NT2/D1 (cell line): Measurements from ENCODE around the gene EIF5A.

Experiments
- DNase-seq: peaks from one replicate; pipeline ENCODE4 v3.0.0-alpha.2; 2011; ENCODE audit warnings: low read depth, low spot score
- H3K27me3 ChIP-seq: 2 replicates; pipeline ENCODE4 v1.6.0; 2011; ENCODE audit warnings: mild to moderate bottlenecking; ENCODE audit not compliant: insufficient read length, insufficient read depth
- H3K36me3 ChIP-seq: 2 replicates; pipeline ENCODE4 v1.6.1; 2011; ENCODE audit warnings: mild to moderate bottlenecking, low read length, mixed read lengths; ENCODE audit not compliant: insufficient read depth, insufficient read length
- H3K4me1 ChIP-seq: 2 replicates; pipeline ENCODE4 v1.5.1; 2011; ENCODE audit not compliant: insufficient read depth, insufficient read length
- H3K4me3 ChIP-seq: 2 replicates; pipeline ENCODE4 v1.5.1; 2011; ENCODE audit warnings: low read depth; ENCODE audit not compliant: insufficient read length
- H3K9ac ChIP-seq: 2 replicates; pipeline ENCODE4 v1.6.0; 2011; ENCODE audit warnings: low read depth; ENCODE audit not compliant: insufficient read length
- H3K9me3 ChIP-seq: 2 replicates; pipeline ENCODE4 v1.5.1; 2011; ENCODE audit warnings: mild to moderate bottlenecking, low read length; ENCODE audit not compliant: insufficient read depth
- SUZ12 ChIP-seq: IDR thresholded peaks from 2 replicates; pipeline ENCODE4 v1.6.1; 2011; ENCODE audit not compliant: insufficient read length, insufficient read depth; ENCODE audit errors: extremely low read depth
- YY1 ChIP-seq: IDR thresholded peaks from 2 replicates; pipeline ENCODE4 v1.6.1; 2011; ENCODE audit not compliant: insufficient read length, insufficient read depth
- ZNF274 ChIP-seq: IDR thresholded peaks from 2 replicates; pipeline ENCODE4 v1.6.1; 2011; ENCODE audit warnings: mild to moderate bottlenecking, low read depth, low read length

Gene EIF5A

DNA sequence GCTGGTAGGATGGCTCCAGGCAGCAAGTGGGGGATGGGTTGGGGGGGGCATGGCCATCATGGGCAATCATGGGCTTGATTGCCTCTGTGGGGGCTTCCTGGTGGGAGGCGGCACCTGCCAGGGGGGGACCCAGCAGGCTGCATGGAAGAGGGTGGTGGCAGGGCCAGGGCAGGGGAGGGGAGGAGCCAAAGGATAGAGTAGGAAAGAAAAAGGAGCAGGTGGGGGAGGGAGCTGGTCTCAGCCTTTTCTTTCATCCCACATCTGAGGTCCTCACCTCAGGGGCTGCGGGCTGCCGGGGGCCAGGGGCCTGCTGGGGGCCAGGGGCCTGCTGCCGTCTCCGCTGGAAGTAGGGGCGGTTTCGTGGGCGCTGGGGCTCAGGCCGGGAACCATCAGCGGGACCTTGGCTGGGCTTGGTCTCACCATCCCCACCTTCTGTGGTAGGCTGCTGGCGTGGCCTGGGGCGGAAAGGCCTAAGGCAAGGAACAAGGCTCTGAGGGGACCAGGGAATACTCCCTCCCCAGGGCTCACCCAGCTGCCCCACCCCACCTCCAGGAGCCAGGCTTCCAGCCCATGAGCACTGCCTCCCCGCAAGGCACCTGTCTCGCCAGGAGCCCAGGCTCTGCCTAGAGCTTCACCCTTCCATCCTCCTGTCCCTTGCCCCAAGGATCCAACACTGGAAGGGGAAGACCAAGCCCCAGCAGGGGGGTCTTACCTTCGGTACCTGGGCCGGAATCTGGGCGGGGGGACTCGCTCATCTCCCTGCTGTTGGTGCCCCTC is 18.0 kb upstream of the EIF5A start:
- no peaks in the 10 kb centered on the region for H3K27me3 ChIP-seq
- no peak overlapping the region for H3K9ac ChIP-seq
- no peak for DNase-seq
- no peaks in the 10 kb centered on the region for H3K36me3 ChIP-seq
- H3K9me3 ChIP-seq = no peaks in the 10 kb centered on the region
- H3K4me1 ChIP-seq = peaks cover 9% of the 10 kb centered on the region
- TF ChIP-seq ZNF274 = no peak
- TF ChIP-seq SUZ12 = no peak
- no peak for TF ChIP-seq YY1
- no peak overlapping the region for H3K4me3 ChIP-seq

DNA sequence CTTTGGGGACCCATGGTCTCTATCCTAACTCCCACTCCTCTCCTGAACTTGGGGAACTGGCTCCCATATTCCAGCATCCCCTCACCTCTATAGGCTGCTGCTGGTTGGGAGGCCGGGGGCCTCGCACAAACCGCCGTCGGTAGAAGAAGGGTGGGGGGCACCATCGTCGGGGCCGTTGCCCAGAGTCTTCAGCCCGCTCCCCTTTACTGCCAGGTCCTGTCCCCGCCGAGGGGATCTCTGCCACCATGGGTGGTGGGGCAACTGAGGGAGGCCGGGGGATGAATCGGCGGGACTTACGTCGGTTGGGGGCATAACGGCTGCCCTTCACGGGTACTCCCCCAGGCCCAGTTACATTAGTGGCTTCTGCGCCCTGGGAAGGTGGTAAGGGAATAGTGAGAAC is 17.3 kb upstream of the EIF5A start:
- peaks cover 9% of the 10 kb centered on the region for H3K4me1 ChIP-seq
- no peak overlapping the region for H3K9ac ChIP-seq
- no peaks in the 10 kb centered on the region for H3K9me3 ChIP-seq
- H3K4me3 ChIP-seq = no peak overlapping the region
- DNase-seq = no peak
- TF ChIP-seq ZNF274 (no peak), SUZ12 (no peak), YY1 (no peak)
- H3K36me3 ChIP-seq = no peaks in the 10 kb centered on the region
- no peaks in the 10 kb centered on the region for H3K27me3 ChIP-seq

DNA sequence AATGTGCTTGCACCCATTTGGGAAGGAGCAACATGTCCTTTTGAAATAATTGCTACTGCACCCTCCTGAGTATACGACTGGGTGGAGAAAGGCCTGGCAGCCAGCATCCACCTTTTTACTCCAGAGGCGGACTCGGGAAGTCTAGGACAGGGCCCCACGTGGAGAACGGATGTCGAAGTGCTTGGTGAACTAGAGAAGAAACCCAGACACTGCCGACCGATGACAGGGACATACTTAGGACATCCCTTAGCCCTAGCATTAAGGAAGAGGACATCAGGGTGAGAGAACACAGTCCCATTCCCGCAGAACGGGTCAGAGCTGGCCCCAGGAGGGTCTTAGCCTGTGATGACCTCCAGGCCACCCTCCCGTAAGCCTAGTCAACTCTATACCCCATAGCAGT is 16.7 kb upstream of the EIF5A start:
- TF ChIP-seq YY1 (no peak), SUZ12 (no peak), ZNF274 (no peak)
- no peak overlapping the region for H3K4me3 ChIP-seq
- no peak for DNase-seq
- no peaks in the 10 kb centered on the region for H3K36me3 ChIP-seq
- H3K27me3 ChIP-seq = peaks cover 2% of the 10 kb centered on the region
- no peak overlapping the region for H3K9ac ChIP-seq
- peaks cover 9% of the 10 kb centered on the region for H3K4me1 ChIP-seq
- H3K9me3 ChIP-seq = no peaks in the 10 kb centered on the region; the same call in 1 of the 2 replicates

GRCh38 chr17:7292194-7292593 is 15.2 kb upstream of the EIF5A start:
- DNase-seq = no peak
- peaks cover 9% of the 10 kb centered on the region for H3K4me1 ChIP-seq
- H3K9ac ChIP-seq = no peak overlapping the region
- peaks cover 12% of the 10 kb centered on the region for H3K27me3 ChIP-seq
- no peak for TF ChIP-seq ZNF274
- no peaks in the 10 kb centered on the region; the same call in 1 of the 2 replicates for H3K9me3 ChIP-seq
- H3K36me3 ChIP-seq = no peaks in the 10 kb centered on the region
- H3K4me3 ChIP-seq = no peak overlapping the region

DNA sequence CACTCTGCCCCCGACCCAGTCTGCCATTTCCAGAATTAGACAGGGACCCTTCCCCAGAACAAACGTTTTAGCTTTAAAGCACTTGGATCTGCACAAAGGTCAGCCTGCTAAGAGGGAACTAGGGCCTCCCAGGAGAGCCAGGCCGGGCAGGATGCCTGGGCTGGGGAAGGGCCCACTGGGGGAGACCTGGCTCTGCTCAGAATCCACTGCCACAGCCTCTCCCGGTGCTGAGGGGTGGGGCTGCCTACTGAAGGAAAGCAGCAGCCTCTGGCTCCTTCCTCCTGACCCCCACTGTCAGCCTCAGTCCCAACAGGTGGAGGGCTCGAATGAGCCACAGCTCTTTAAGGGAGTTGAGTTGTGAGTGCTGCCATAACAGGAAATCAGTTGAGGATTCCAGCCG is 14.7 kb upstream of the EIF5A start:
- Histone ChIP-seq H3K9ac (no peak overlapping the region), H3K27me3 (peaks cover 12% of the 10 kb centered on the region), H3K4me3 (no peak overlapping the region), H3K4me1 (peaks cover 9% of the 10 kb centered on the region), H3K36me3 (no peaks in the 10 kb centered on the region), H3K9me3 (no peaks in the 10 kb centered on the region; the same call in 1 of the 2 replicates)
- TF ChIP-seq YY1 = no peak
- TF ChIP-seq ZNF274 = no peak
- no peak for TF ChIP-seq SUZ12
- DNase-seq = no peak

GRCh38 chr17:7293159-7293558 is 14.3 kb upstream of the EIF5A start:
- H3K4me1 ChIP-seq = peaks cover 9% of the 10 kb centered on the region
- no peaks in the 10 kb centered on the region for H3K36me3 ChIP-seq
- TF ChIP-seq ZNF274 (no peak), SUZ12 (no peak), YY1 (no peak)
- H3K27me3 ChIP-seq = peaks cover 12% of the 10 kb centered on the region
- DNase-seq = no peak
- H3K9me3 ChIP-seq = no peaks in the 10 kb centered on the region; the same call in 1 of the 2 replicates
- H3K4me3 ChIP-seq = peak overlapping the region; percentile 1
- no peak overlapping the region for H3K9ac ChIP-seq

GRCh38 chr17:7293816-7294613 is 13.4 kb upstream of the EIF5A start:
- peak overlapping the region; percentile 15 for H3K4me3 ChIP-seq
- no peak for DNase-seq

More at GRCh38 chr17:7293816-7294613, 13.4 kb upstream of the EIF5A start:
- H3K27me3 ChIP-seq = peaks cover 12% of the 10 kb centered on the region
- no peaks in the 10 kb centered on the region for H3K36me3 ChIP-seq
- H3K4me1 ChIP-seq = peaks cover 9% of the 10 kb centered on the region
- H3K9ac ChIP-seq = peak overlapping the region; percentile 50
- no peaks in the 10 kb centered on the region; the same call in 1 of the 2 replicates for H3K9me3 ChIP-seq
- TF ChIP-seq YY1 (no peak), ZNF274 (no peak), SUZ12 (no peak)
